NCI-H146 treated with DMSO at 0.1 percent for 48 hours (cell line): Measurements from ENCODE around the gene GNG2.

Experiments
- DNase-seq: peaks from one replicate; lab custom pipeline; 2025; ENCODE audit not compliant: unreplicated experiment; lab: John Stamatoyannopoulos, UW

Gene GNG2

GRCh38 chr14:51860164-51860824 lies at the start of gene GNG2:
Gene GNG2, plus strand, starts transcription at chr14:51860612. Its CDS starts 90,067 bp downstream, at chr14:51950679.
- DNase-seq = peak; percentile 78

- no peak for DNase-seq
These were observed 48.7 kb upstream of the GNG2 start for GRCh38 chr14:51811706-51812105.

GRCh38 chr14:51816031-51816430 lies 44.4 kb upstream of the GNG2 start:
- no peak for DNase-seq

- no peak for DNase-seq
These were observed 43.1 kb upstream of the GNG2 start for GRCh38 chr14:51817326-51817725.

GRCh38 chr14:51818748-51819380 lies 41.5 kb upstream of the GNG2 start:
- no peak for DNase-seq

- no peak for DNase-seq
These were observed 38.6 kb upstream of the GNG2 start for GRCh38 chr14:51821822-51822221.

GRCh38 chr14:51822499-51822898 lies 37.9 kb upstream of the GNG2 start:
- DNase-seq = no peak

- DNase-seq = no peak
These were observed 36.7 kb upstream of the GNG2 start for GRCh38 chr14:51823706-51824105.

- no peak for DNase-seq
These were observed 36.2 kb upstream of the GNG2 start for GRCh38 chr14:51824191-51824590.

- no peak for DNase-seq
These were observed 34.5 kb upstream of the GNG2 start for GRCh38 chr14:51825926-51826325.

GRCh38 chr14:51828017-51828797 lies 32.2 kb upstream of the GNG2 start:
- peak; percentile 7 for DNase-seq

GRCh38 chr14:51834240-51834639 lies 26.2 kb upstream of the GNG2 start:
- DNase-seq = no peak

- no peak for DNase-seq
These were observed 24.0 kb upstream of the GNG2 start for GRCh38 chr14:51836417-51836816.

- no peak for DNase-seq
These were observed 16.1 kb upstream of the GNG2 start for GRCh38 chr14:51844081-51844881.

GRCh38 chr14:51845811-51846210 lies 14.6 kb upstream of the GNG2 start:
- no peak for DNase-seq

GRCh38 chr14:51846631-51847488 lies 13.6 kb upstream of the GNG2 start:
- peak; percentile 85 for DNase-seq

- DNase-seq = no peak
These were observed 13.0 kb upstream of the GNG2 start for GRCh38 chr14:51847489-51847796.

GRCh38 chr14:51848120-51848519 lies 12.3 kb upstream of the GNG2 start:
- DNase-seq = no peak

- no peak for DNase-seq
These were observed 11.3 kb upstream of the GNG2 start for GRCh38 chr14:51849097-51849496.

GRCh38 chr14:51850651-51851050 lies 9.8 kb upstream of the GNG2 start:
- no peak for DNase-seq

GRCh38 chr14:51852541-51852940 lies 7.9 kb upstream of the GNG2 start:
- DNase-seq = no peak
